Tibial nerve (tissue), 4 donors: Measurements from ENCODE around the gene DRC1. TPM values are rescaled to one million over a fixed set of nuclear protein-coding genes. Genes with fewer than 3 reads are reported as not detected.
A peak's percentile ranks its signal among the peaks of the same experiment; 100 is the strongest.

Source experiments
- DNase-seq, 2 donors: peaks; one replicate each; pipeline ENCODE4 v3.0.0-alpha.2; 2019; ENCODE audit warnings: low spot score in 2 of 2
- H3K27ac ChIP-seq, 4 donors: fragments of 200-600 bp; sonication (generic) in 3 of 4; one replicate each; pipeline ENCODE4 v1.5.1; 2017 to 2019; ENCODE audit warnings: mild to moderate bottlenecking in 1 of 4
- H3K27me3 ChIP-seq, 2 donors: fragments of 200-600 bp; sonication (generic) in 1 of 2; one replicate each; pipeline versions ENCODE4 v1.5.1 to v1.6.0; 2017 to 2019
- H3K36me3 ChIP-seq, 3 donors: fragments of 200-600 bp; sonication (generic); one replicate each; pipeline ENCODE4 v1.5.1; 2018 to 2019
- H3K4me1 ChIP-seq, 4 donors: fragments of 200-600 bp; sonication (generic) in 3 of 4; one replicate each; pipeline ENCODE4 v1.5.1; 2017 to 2019
- H3K4me3 ChIP-seq, 4 donors: fragments of 200-600 bp; sonication (generic) in 3 of 4; one replicate each; pipeline ENCODE4 v1.5.1; 2017 to 2019; ENCODE audit warnings: mild to moderate bottlenecking in 1 of 4, moderate library complexity in 1 of 4
- H3K9me3 ChIP-seq, 4 donors: fragments of 200-600 bp; sonication (generic) in 3 of 4; one replicate each; pipeline ENCODE4 v1.5.1; 2017 to 2019
- EP300 ChIP-seq, 2 donors: sonication (generic); formaldehyde crosslinking; IDR thresholded peaks; one replicate each; pipeline ENCODE4 v1.6.1; 2017; ENCODE audit warnings: antibody characterized with exemption in 2 of 2, mild to moderate bottlenecking in 1 of 2
- POLR2A ChIP-seq, 2 donors: fragments of 450-650 bp; IDR thresholded peaks; one replicate each; pipeline ENCODE4 v1.6.1; 2017; ENCODE audit warnings: antibody characterized with exemption in 2 of 2, mild to moderate bottlenecking in 2 of 2, moderate library complexity in 2 of 2
- WGBS, 2 donors: methylation state at CpG; one replicate each; pipeline ENCODE4 v1.1.5; 2018; 5-methylcytosine and 5-hydroxymethylcytosine counted together
- total RNA-seq, 4 donors: library from RNA; depleted of rRNA; stranded (reverse); fragments of >200 nt; gene quantifications; one replicate each; pipeline ENCODE4 v1.1.0, GENCODE V29; 2016
- TF ChIP-seq, protein P1 (sequence below), 5 experiments: fragments of 200-600 bp in 3 of 5; fragments of 450-650 bp in 2 of 5; sonication (generic) in 3 of 5; IDR thresholded peaks; one replicate each; pipeline ENCODE4 v1.5.1; 2016 to 2019; ENCODE audit warnings: antibody characterized with exemption in 5 of 5, mild to moderate bottlenecking in 3 of 5, moderate library complexity in 2 of 5

DRC1 gene
- total RNA-seq, 4 donors from 2014 or later: 0.22 to 5.7 (median 1.7) TPM

DNA sequence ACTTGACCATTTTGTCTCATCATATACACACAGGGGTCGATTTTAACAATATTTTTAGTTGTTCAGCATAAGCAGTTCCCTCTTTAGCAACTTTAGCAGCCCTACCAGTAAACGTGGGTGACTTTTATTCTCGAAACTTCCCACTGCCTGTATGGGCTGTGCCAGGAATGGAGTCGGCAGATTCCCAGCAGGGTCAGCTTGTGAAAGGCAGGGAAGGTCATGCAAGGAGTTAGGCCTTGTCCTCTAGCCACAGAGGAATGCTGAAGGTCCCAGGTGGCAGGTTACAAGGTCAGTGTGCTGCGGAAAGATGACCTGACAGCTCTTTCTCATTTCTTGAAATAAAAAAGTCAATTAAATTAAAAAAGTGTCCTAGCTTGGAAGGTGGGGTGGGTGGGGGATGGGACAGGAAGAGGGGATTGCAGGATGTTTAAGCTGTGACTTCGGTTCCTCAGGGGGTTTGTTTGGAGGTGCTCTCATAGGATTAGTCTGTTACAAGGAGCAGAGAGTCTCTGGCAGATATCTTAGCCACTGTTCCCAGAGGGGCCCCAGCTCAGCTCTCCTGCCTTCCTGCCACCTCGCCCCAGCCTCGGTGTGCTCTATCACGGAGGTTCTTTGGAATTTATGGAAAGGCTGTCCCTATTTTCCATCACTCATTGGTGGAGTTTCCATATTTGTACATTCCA is 21.4 kb downstream of the DRC1 start:
- peaks cover 0 to 7% (median 0%) of the 10 kb centered on the region in 4 donors for H3K4me1 ChIP-seq
- peak overlapping the region in 2 of 4 donors; percentile 7 to 33 for H3K27ac ChIP-seq
- no peaks in the 10 kb centered on the region for H3K9me3 ChIP-seq
- no peaks in the 10 kb centered on the region for H3K36me3 ChIP-seq
- TF ChIP-seq EP300 (IDR thresholded peaks at IDR 0.05): no peak
- TF ChIP-seq, protein P1, sequence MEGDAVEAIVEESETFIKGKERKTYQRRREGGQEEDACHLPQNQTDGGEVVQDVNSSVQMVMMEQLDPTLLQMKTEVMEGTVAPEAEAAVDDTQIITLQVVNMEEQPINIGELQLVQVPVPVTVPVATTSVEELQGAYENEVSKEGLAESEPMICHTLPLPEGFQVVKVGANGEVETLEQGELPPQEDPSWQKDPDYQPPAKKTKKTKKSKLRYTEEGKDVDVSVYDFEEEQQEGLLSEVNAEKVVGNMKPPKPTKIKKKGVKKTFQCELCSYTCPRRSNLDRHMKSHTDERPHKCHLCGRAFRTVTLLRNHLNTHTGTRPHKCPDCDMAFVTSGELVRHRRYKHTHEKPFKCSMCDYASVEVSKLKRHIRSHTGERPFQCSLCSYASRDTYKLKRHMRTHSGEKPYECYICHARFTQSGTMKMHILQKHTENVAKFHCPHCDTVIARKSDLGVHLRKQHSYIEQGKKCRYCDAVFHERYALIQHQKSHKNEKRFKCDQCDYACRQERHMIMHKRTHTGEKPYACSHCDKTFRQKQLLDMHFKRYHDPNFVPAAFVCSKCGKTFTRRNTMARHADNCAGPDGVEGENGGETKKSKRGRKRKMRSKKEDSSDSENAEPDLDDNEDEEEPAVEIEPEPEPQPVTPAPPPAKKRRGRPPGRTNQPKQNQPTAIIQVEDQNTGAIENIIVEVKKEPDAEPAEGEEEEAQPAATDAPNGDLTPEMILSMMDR (IDR thresholded peaks at IDR 0.05): no peak
- no peak for TF ChIP-seq POLR2A (IDR thresholded peaks at IDR 0.05)
- H3K4me3 ChIP-seq: no peak overlapping the region
- 50 to 52% methylated on average over 9 of the region's 9 CpGs for WGBS, 2 donors
- no peak for DNase-seq
- H3K27me3 ChIP-seq: no peaks in the 10 kb centered on the region

DNA sequence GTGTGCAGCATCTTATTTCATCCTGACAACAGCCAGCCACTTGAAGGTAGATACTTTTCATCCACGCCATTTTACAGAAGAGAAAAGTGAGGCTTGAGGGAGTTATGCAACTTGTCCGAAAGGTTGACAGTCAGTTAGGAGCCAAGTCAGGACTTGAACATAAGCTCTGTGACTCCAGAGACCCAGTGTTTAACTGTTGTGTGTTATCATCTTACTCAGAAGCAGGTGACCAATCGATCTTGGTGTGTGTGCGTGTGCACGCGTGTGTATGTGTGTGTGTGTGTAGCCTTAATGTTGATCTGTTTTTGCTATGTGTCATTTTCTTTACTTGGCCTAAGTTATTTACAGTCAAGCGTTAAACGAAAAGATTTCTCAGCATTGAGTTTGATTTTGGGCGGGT is 22.0 kb downstream of the DRC1 start:
- Histone ChIP-seq H3K9me3 (no peaks in the 10 kb centered on the region), H3K27ac (no peak overlapping the region), H3K4me3 (no peak overlapping the region), H3K4me1 (peaks cover 0 to 7% (median 0%) of the 10 kb centered on the region in 4 donors), H3K27me3 (no peaks in the 10 kb centered on the region), H3K36me3 (no peaks in the 10 kb centered on the region)
- TF ChIP-seq, protein P1 (IDR thresholded peaks at IDR 0.05): no peak
- TF ChIP-seq EP300 (IDR thresholded peaks at IDR 0.05) (no peak), POLR2A (IDR thresholded peaks at IDR 0.05) (no peak)
- WGBS, 2 donors: 86 to 89% methylated on average over 9 of the region's 9 CpGs
- no peak for DNase-seq

DNA sequence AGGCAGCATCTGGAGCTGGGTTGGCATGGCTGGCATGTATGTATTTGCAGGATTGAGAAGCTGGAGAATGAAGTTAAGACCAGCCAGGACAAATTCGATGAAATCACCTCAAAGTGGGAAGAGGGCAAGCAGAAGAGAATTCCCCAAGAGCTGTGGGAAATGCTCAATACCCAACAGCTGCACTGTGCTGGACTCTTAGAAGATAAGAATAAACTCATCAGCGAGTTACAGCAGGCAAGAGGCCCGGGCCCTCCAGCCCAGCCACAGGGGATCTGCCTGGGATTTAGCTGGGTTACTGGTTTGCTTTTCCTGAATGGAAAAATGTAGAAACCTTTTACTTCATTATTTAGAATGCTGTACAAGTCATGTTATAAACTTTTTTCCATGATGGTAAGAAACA is 22.5 kb downstream of the DRC1 start:
- no peaks in the 10 kb centered on the region for H3K27me3 ChIP-seq
- WGBS, 2 donors: 54 to 60% methylated on average over 3 of the region's 3 CpGs
- H3K4me3 ChIP-seq: no peak overlapping the region
- H3K36me3 ChIP-seq: no peaks in the 10 kb centered on the region
- H3K27ac ChIP-seq: no peak overlapping the region
- DNase-seq: no peak
- peaks cover 0 to 7% (median 0%) of the 10 kb centered on the region in 4 donors for H3K4me1 ChIP-seq
- H3K9me3 ChIP-seq: no peaks in the 10 kb centered on the region
- TF ChIP-seq POLR2A (IDR thresholded peaks at IDR 0.05) (no peak), EP300 (IDR thresholded peaks at IDR 0.05) (no peak)
- TF ChIP-seq, protein P1 (IDR thresholded peaks at IDR 0.05): no peak

DNA sequence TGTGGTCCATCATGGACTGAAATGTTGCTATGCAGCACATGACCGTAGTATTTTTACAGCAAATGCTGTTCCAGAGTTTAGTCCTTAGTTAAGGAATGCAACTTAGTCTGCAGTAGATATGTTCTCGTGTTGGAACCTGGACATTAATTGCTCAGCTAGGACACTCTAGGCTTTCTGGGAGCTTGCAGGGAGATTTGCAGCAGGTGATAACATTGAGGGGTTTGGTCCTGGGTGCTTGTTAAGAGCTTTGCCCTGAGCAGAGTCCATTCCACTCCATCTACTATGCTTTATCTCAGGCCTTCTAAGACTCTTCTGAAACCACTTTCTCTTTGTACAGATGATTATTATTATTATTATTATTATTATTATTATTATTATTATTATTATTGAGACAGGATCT is 27.1 kb downstream of the DRC1 start:
- peaks cover 0 to 21% (median 9%) of the 10 kb centered on the region in 4 donors for H3K4me1 ChIP-seq
- no peak overlapping the region for H3K27ac ChIP-seq
- no peaks in the 10 kb centered on the region for H3K9me3 ChIP-seq
- no peak overlapping the region for H3K4me3 ChIP-seq
- no peaks in the 10 kb centered on the region for H3K27me3 ChIP-seq
- TF ChIP-seq EP300 (IDR thresholded peaks at IDR 0.05) (no peak), POLR2A (IDR thresholded peaks at IDR 0.05) (no peak)
- TF ChIP-seq, protein P1 (IDR thresholded peaks at IDR 0.05): no peak
- no peaks in the 10 kb centered on the region for H3K36me3 ChIP-seq
- DNase-seq: no peak
- WGBS, 2 donors: 92 to 95% methylated on average over 2 of the region's 2 CpGs

DNA sequence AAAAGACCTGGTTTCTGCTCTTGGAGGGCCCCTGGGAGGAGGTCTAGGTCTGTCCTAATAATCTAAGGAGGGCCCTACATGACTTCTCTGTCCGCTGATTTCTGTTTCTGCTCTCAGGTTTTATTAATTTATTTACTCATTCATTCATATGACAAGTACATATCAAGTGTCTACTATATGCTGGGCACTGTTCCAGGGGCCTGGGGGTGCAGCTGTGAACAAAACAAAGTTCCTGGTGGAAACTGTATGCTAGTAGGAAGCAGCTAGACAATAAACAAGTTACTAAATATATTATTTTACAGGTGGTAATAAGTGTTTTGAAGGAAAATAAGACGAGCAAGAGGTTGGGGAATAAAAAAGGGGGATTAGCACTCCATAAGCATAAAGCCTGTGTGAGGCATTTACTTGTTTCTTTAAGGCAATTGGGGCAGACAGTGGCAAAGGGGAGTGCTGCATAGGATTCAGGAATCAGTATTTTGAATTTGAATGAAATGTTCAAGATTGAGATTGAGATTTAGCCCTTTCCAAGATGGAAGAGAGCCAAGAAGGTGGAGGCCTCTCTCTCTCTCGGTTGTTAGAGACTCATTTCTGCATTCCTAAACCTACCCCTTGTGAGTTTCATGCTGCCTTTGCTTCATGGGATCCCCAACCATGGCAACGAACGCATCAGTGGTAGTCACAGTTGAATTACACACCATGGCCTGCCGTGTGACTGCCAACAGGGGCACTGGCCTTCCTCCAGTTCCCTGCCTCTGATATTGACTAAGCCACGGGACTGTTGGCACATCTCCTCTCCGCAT is 28.3 kb downstream of the DRC1 start:
- Histone ChIP-seq H3K9me3 (no peaks in the 10 kb centered on the region), H3K4me3 (no peak overlapping the region), H3K4me1 (peaks cover 0 to 28% (median 9%) of the 10 kb centered on the region in 4 donors), H3K27me3 (no peaks in the 10 kb centered on the region), H3K27ac (peak overlapping the region in 1 of 4 donors; percentile 20), H3K36me3 (no peaks in the 10 kb centered on the region)
- WGBS, 2 donors: 58 to 61% methylated on average over 8 of the region's 8 CpGs
- TF ChIP-seq EP300 (IDR thresholded peaks at IDR 0.05) (no peak), POLR2A (IDR thresholded peaks at IDR 0.05) (no peak)
- TF ChIP-seq, protein P1 (IDR thresholded peaks at IDR 0.05): no peak
- DNase-seq: no peak
